GM06990 (cell line): ENCODE measurements around the gene CUBN.

Source experiments
- DNase-seq: peaks from one replicate; pipeline ENCODE4 v3.0.0-alpha.2; 2011; ENCODE audit not compliant: insufficient read length; ENCODE audit errors: extremely low read depth
- H3K27me3 ChIP-seq: replicated peaks from 2 replicates; pipeline ENCODE4 v1.6.0; 2011; ENCODE audit warnings: low read length; ENCODE audit not compliant: control insufficient read depth, insufficient read depth
- H3K36me3 ChIP-seq: 2 replicates; pipeline ENCODE4 v1.5.1; 2011; ENCODE audit warnings: low read length; ENCODE audit not compliant: control insufficient read depth, insufficient read depth
- H3K4me3 ChIP-seq: replicated peaks from 2 replicates; pipeline ENCODE4 v1.5.1; 2011; ENCODE audit warnings: low read depth, mild to moderate bottlenecking, control low read depth, low read length
- TF ChIP-seq, protein P1 (sequence below): IDR thresholded peaks from 2 replicates; pipeline ENCODE4 v1.5.1; 2011; ENCODE audit warnings: low read length, control low read depth, mild to moderate bottlenecking, inconsistent platforms; ENCODE audit not compliant: insufficient read depth, poor library complexity, severe bottlenecking

The CUBN gene

DNA sequence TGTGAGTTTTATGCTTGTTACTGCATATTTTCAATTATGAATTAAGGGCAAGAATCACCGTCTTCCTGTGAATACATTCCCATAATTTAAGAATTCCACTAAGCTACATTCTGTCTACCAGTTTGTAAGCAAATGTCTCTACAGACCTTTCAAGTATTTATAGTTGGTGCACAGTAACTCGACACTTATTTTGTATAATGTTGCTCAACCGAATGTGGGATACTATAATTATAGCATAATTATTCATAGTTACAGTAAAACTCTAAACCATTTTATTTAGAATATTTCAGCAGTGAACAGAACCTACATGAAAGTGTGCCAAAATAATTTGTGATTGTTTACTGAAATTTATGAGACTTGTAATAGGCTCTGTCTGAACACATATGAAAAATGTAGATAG lies 17.3 kb upstream of the CUBN start:
- Histone ChIP-seq H3K4me3 (no peak overlapping the region), H3K27me3 (no peaks in the 10 kb centered on the region), H3K36me3 (no peaks in the 10 kb centered on the region)
- DNase-seq = no peak
- TF ChIP-seq, protein P1, sequence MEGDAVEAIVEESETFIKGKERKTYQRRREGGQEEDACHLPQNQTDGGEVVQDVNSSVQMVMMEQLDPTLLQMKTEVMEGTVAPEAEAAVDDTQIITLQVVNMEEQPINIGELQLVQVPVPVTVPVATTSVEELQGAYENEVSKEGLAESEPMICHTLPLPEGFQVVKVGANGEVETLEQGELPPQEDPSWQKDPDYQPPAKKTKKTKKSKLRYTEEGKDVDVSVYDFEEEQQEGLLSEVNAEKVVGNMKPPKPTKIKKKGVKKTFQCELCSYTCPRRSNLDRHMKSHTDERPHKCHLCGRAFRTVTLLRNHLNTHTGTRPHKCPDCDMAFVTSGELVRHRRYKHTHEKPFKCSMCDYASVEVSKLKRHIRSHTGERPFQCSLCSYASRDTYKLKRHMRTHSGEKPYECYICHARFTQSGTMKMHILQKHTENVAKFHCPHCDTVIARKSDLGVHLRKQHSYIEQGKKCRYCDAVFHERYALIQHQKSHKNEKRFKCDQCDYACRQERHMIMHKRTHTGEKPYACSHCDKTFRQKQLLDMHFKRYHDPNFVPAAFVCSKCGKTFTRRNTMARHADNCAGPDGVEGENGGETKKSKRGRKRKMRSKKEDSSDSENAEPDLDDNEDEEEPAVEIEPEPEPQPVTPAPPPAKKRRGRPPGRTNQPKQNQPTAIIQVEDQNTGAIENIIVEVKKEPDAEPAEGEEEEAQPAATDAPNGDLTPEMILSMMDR = no peak

DNA sequence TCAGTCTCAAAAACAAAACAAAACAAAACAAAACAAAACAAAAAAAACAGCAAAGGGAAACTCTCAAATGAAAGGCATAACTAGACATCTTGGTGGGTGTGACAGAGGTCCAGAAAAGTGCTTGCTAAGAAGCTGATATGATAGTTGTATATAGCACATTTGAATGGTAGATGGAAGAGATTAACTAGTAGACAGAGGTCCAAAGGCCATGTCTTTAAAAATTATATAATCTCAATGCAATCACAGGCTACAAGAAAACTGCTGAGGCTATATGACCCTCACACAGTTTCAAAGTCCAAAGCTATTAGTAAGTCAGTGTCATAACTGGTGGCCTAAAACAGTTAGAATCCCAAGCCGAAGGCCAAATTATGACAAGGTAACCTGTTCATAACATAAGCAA lies 15.6 kb upstream of the CUBN start:
- no peak for DNase-seq
- Histone ChIP-seq H3K36me3 (no peaks in the 10 kb centered on the region), H3K4me3 (no peak overlapping the region), H3K27me3 (no peaks in the 10 kb centered on the region)
- TF ChIP-seq, protein P1 = no peak

DNA sequence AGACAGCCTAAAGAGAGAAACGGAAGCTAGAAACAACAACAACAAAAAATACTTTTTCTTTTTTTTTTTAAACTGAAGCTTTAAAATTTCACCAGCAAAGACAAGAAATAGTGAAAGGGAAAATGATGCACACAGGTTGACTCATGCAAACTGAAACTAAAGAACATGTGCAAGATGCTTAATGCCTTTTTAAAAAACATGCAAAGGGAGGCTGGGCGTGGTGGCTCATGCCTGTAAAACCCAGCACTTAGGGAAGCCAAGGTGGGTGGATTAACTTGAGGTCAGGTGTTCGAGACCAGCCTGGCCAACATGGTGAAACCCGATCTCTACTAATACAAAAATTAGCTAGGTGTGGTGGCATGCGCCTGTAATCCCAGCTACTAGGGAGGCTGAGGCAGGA lies 15.1 kb upstream of the CUBN start:
- no peaks in the 10 kb centered on the region for H3K27me3 ChIP-seq
- peak; percentile 18 for DNase-seq
- H3K4me3 ChIP-seq = no peak overlapping the region
- TF ChIP-seq, protein P1 = no peak
- H3K36me3 ChIP-seq = no peaks in the 10 kb centered on the region

DNA sequence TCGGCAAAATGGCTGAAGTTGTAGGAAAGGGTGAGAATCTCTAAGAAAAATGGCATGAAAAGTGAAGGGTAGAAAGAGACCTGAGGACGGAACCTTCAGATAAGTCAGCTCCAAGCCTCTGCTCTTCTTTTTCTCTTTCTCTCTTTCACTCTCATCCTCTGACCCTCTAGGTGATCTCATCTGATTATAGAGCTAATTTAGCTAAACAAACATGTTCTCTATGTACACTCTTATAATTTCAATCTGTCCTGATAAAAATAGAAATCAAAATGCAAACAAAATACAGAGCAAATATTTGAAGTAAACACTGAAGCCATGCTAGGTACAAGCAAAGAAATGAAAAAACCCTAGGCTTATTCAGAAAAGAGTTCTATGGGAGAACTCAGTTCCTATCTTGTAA lies 14.4 kb upstream of the CUBN start:
- TF ChIP-seq, protein P1 = no peak
- H3K4me3 ChIP-seq = no peak overlapping the region
- H3K27me3 ChIP-seq = no peaks in the 10 kb centered on the region
- H3K36me3 ChIP-seq = no peaks in the 10 kb centered on the region
- DNase-seq = no peak

DNA sequence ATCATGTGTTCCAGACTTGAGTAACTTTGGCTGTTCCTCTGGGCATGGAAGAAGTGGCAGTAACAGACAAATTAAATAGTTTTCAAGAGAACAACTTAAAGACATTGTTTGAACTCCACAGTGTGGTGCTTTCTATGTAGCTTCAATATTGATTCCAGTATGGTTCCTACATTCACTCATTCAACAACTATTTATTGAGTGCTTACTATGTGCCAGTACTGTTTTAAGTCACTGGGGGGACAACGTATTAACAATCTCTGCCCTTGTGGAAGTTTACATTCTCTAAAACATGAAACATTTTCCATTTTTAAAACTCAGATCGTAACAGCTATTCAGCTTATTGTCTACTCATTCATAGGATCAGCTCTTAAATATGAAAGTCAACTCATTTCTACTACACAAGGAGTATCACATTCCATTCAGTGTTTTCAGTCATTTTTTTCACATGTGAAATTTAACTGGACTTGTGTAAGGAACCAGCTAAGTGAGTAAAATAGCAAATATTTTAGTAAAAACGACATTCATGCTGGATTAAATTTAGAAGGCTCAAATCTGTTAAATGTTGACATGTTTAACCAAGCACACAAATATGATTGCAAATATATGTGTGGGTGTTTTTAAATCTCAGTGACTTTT lies 13.6 kb upstream of the CUBN start:
- DNase-seq = no peak
- no peaks in the 10 kb centered on the region for H3K36me3 ChIP-seq
- H3K4me3 ChIP-seq = no peak overlapping the region
- TF ChIP-seq, protein P1 = no peak
- no peaks in the 10 kb centered on the region for H3K27me3 ChIP-seq
